HG02642 (cell line): Measurements from ENCODE around the gene CD69.

Source experiments
- ATAC-seq: cut with Tn5 transposase; IDR thresholded peaks from one replicate; pipeline ENCODE4 v1.9.1; 2021; ENCODE audit warnings: mild to moderate bottlenecking; ENCODE audit not compliant: unreplicated experiment, poor library complexity

The CD69 gene

GRCh38 chr12:9760699-9761418 lies at the start of gene CD69:
Gene CD69 (minus strand): TSS chr12:9760901. CDS start chr12:9760820, 81 bp downstream.
- peak; percentile 31 for ATAC-seq

GRCh38 chr12:9809866-9810265 lies 49.2 kb upstream of the CD69 start:
- ATAC-seq, result no peak

- no peak for ATAC-seq
Measured at GRCh38 chr12:9809338-9809737, 48.6 kb upstream of the CD69 start.

GRCh38 chr12:9808504-9808903 lies 47.8 kb upstream of the CD69 start:
- ATAC-seq, result no peak

- ATAC-seq, result no peak
Measured at GRCh38 chr12:9806714-9807113, 46.0 kb upstream of the CD69 start.

GRCh38 chr12:9805883-9806282 lies 45.2 kb upstream of the CD69 start:
- no peak for ATAC-seq

- ATAC-seq, result no peak
Measured at GRCh38 chr12:9799961-9800360, 39.3 kb upstream of the CD69 start.

GRCh38 chr12:9797722-9798619 lies 37.3 kb upstream of the CD69 start:
- peak; percentile 99 for ATAC-seq

GRCh38 chr12:9796971-9797370 lies 36.3 kb upstream of the CD69 start:
- ATAC-seq, result no peak

- no peak for ATAC-seq
Measured at GRCh38 chr12:9796346-9796745, 35.6 kb upstream of the CD69 start.

GRCh38 chr12:9795945-9796344 lies 35.2 kb upstream of the CD69 start:
- no peak for ATAC-seq

- no peak for ATAC-seq
Measured at GRCh38 chr12:9794484-9795093, 33.9 kb upstream of the CD69 start.

- ATAC-seq, result no peak
Measured at GRCh38 chr12:9793779-9794395, 33.2 kb upstream of the CD69 start.

- ATAC-seq, result no peak
Measured at GRCh38 chr12:9792961-9793617, 32.4 kb upstream of the CD69 start.

GRCh38 chr12:9792185-9792900 lies 31.6 kb upstream of the CD69 start:
- no peak for ATAC-seq

GRCh38 chr12:9786726-9787717 lies 26.3 kb upstream of the CD69 start:
- ATAC-seq, result no peak

- no peak for ATAC-seq
Measured at GRCh38 chr12:9784816-9785215, 24.1 kb upstream of the CD69 start.

GRCh38 chr12:9784326-9784725 lies 23.6 kb upstream of the CD69 start:
- ATAC-seq, result no peak
